ENCODE data around the gene KRTAP5-7. TPM values are rescaled to one million over a fixed set of nuclear protein-coding genes. Genes with fewer than 3 reads are reported as not detected.
A peak's percentile ranks its signal among the peaks of the same experiment; 100 is the strongest.

The KRTAP5-7 gene
- total RNA-seq, 1 donor from 2014 or later: 0.58 TPM

- intact Hi-C loops (cut with DNase I): no loop called here
- ATAC-seq: no peak
- no peak for DNase-seq (ENCODE audit: low spot score)
Observed at GRCh38 chr11:71491940-71492339, 35.1 kb upstream of the KRTAP5-7 start.

GRCh38 chr11:71495286-71496230 lies 31.5 kb upstream of the KRTAP5-7 start:
- no peak for ATAC-seq
- peak; percentile 25 for DNase-seq (ENCODE audit: low spot score)

GRCh38 chr11:71496421-71496820 lies 30.6 kb upstream of the KRTAP5-7 start:
- DNase-seq (ENCODE audit: low spot score) (peak; percentile 23), ATAC-seq (no peak)
- intact Hi-C loops (cut with DNase I): no loop called here

More at GRCh38 chr11:71495286-71496230, 31.5 kb upstream of the KRTAP5-7 start:
- intact Hi-C loops (cut with DNase I): no loop called here

- intact Hi-C loops (cut with DNase I): no loop called here
- peak; percentile 48 for DNase-seq (ENCODE audit: low spot score)
Observed at GRCh38 chr11:71498091-71498490, 29.0 kb upstream of the KRTAP5-7 start.

GRCh38 chr11:71499125-71499524 lies 27.9 kb upstream of the KRTAP5-7 start:
- DNase-seq (ENCODE audit: low spot score) (peak; percentile 10), ATAC-seq (no peak)
- intact Hi-C loops (cut with DNase I): no loop called here

More at GRCh38 chr11:71498091-71498490, 29.0 kb upstream of the KRTAP5-7 start:
- ATAC-seq: no peak

- intact Hi-C loops (cut with DNase I): no loop called here
- DNase-seq (ENCODE audit: low spot score) (peak; percentile 38), ATAC-seq (no peak)
Observed at GRCh38 chr11:71499546-71499945, 27.5 kb upstream of the KRTAP5-7 start.

GRCh38 chr11:71500601-71501021 lies 26.5 kb upstream of the KRTAP5-7 start:
- ATAC-seq: peak; percentile 24
- intact Hi-C loops (cut with DNase I): no loop called here
- DNase-seq (ENCODE audit: low spot score): peak; percentile 55

- intact Hi-C loops (cut with DNase I): no loop called here
Observed at GRCh38 chr11:71501071-71501985, 25.7 kb upstream of the KRTAP5-7 start.

GRCh38 chr11:71502026-71502425 lies 25.0 kb upstream of the KRTAP5-7 start:
- intact Hi-C loops (cut with DNase I): no loop called here
- DNase-seq (ENCODE audit: low spot score) (peak; percentile 30), ATAC-seq (no peak)

More at GRCh38 chr11:71501071-71501985, 25.7 kb upstream of the KRTAP5-7 start:
- no peak for ATAC-seq
- DNase-seq (ENCODE audit: low spot score): peak; percentile 54

- ATAC-seq (no peak), DNase-seq (ENCODE audit: low spot score) (peak; percentile 37)
- intact Hi-C loops (cut with DNase I): no loop called here
Observed at GRCh38 chr11:71502871-71503435, 24.1 kb upstream of the KRTAP5-7 start.

- DNase-seq (ENCODE audit: low spot score) (peak; percentile 45), ATAC-seq (no peak)
- intact Hi-C loops (cut with DNase I): no loop called here
Observed at GRCh38 chr11:71504531-71504930, 22.5 kb upstream of the KRTAP5-7 start.

- ATAC-seq (no peak), DNase-seq (ENCODE audit: low spot score) (no peak)
- intact Hi-C loops (cut with DNase I): no loop called here
Observed at GRCh38 chr11:71505001-71505400, 22.1 kb upstream of the KRTAP5-7 start.

GRCh38 chr11:71505781-71506180 lies 21.3 kb upstream of the KRTAP5-7 start:
- DNase-seq (ENCODE audit: low spot score) (peak; percentile 30), ATAC-seq (no peak)
- intact Hi-C loops (cut with DNase I): no loop called here

GRCh38 chr11:71507102-71507501 lies 20.0 kb upstream of the KRTAP5-7 start:
- no peak for ATAC-seq
- intact Hi-C loops (cut with DNase I): no loop called here
- peak; percentile 22 for DNase-seq (ENCODE audit: low spot score)

- intact Hi-C loops (cut with DNase I): no loop called here
- DNase-seq (ENCODE audit: low spot score) (peak; percentile 40), ATAC-seq (no peak)
Observed at GRCh38 chr11:71518506-71519471, 8.3 kb upstream of the KRTAP5-7 start.

GRCh38 chr11:71519546-71519945 lies 7.5 kb upstream of the KRTAP5-7 start:
- intact Hi-C loops (cut with DNase I): no loop called here
- ATAC-seq: no peak
- DNase-seq (ENCODE audit: low spot score): no peak

GRCh38 chr11:71525188-71525937 lies 1.7 kb upstream of the KRTAP5-7 start:
- ATAC-seq (no peak), DNase-seq (ENCODE audit: low spot score) (no peak)
- intact Hi-C loops (cut with DNase I): no loop called here
